HCT116 (cell line): ENCODE results near the gene NKG7. TPM values are rescaled to one million over a fixed set of nuclear protein-coding genes. Genes with fewer than 3 reads are reported as not detected.

ENCODE experiments used
- ATAC-seq: fragments of 200-7000 bp; cut with Tn5 transposase; 2 replicates; pipeline ENCODE4 v1.9.1; 2020; ENCODE audit warnings: mild to moderate bottlenecking, moderate library complexity
- BruUV-seq: library from RNA; stranded (reverse); fragments of 400-500 nt; replicated peaks from 2 replicates; lab custom pipeline; 2021; lab: Mats Ljungman, UMichigan
- CTCF ChIA-PET: fragments of 300-600 bp; sonication (Branson Sonifier 250); formaldehyde crosslinking; loops from one replicate; lab custom pipeline; 2021; ENCODE audit warnings: antibody characterized with exemption; lab: Charles Lee
- POLR2A ChIA-PET: fragments of 300-600, 350-600 bp; sonication (Branson Sonifier 250); formaldehyde crosslinking; loops from one replicate; lab custom pipeline; 2021; ENCODE audit warnings: antibody characterized with exemption; lab: Charles Lee
- RAD21 ChIA-PET, 2 experiments: fragments of 300-600 bp; sonication (Branson Sonifier 250); formaldehyde crosslinking; loops; one replicate each; lab custom pipeline; 2023; ENCODE audit warnings: low total read pairs in 2 of 2; ENCODE audit not compliant: uncharacterized antibody in 2 of 2, unreplicated experiment in 2 of 2, low non-redundant PET in 1 of 2; lab: Charles Lee
- DNase-seq: peaks from one replicate; pipeline ENCODE4 v3.0.0-alpha.2; 2010; ENCODE audit warnings: low read depth, low spot score
- H2AFZ ChIP-seq: fragments of 200-600 bp; shearing (Covaris generic), sonication (generic); 2 replicates; pipeline ENCODE4 v1.6.1; 2017; ENCODE audit warnings: low read depth, mixed run types, mixed read lengths, antibody characterized with exemption, low read length; ENCODE audit not compliant: poor library complexity, severe bottlenecking
- H3K27ac ChIP-seq: 2 replicates; pipeline ENCODE4 v1.5.1; 2012; ENCODE audit warnings: low read depth, low read length
- H3K27me3 ChIP-seq: fragments of 200-600 bp; sonication (generic); 2 replicates; pipeline ENCODE4 v1.6.1; 2016; ENCODE audit warnings: mixed run types, low read length, mixed read lengths; ENCODE audit not compliant: insufficient read depth
- H3K36me3 ChIP-seq, 2 experiments: fragments of 200-500 bp in 1 of 2; fragments of 200-600 bp in 1 of 2; sonication (Bioruptor generic) in 1 of 2; sonication (generic) in 1 of 2; 2 replicates each; pipeline versions ENCODE4 v1.5.1 to v1.6.1; 2014 to 2016; ENCODE audit warnings: low read length in 2 of 2, inconsistent platforms in 1 of 2, mixed read lengths in 1 of 2, mixed run types in 1 of 2; ENCODE audit not compliant: insufficient read depth in 2 of 2, control insufficient read depth in 1 of 2
- H3K4me1 ChIP-seq, 2 experiments: fragments of 200-600 bp in 1 of 2; sonication (generic) in 1 of 2; 2 replicates each; pipeline versions ENCODE4 v1.5.1 to v1.6.1; 2012 to 2017; ENCODE audit warnings: low read length in 2 of 2, inconsistent platforms in 1 of 2, mild to moderate bottlenecking in 1 of 2, mixed read lengths in 1 of 2, mixed run types in 1 of 2, moderate library complexity in 1 of 2; ENCODE audit not compliant: insufficient read depth in 2 of 2, control insufficient read depth in 1 of 2
- H3K4me2 ChIP-seq: fragments of 200-600 bp; sonication (generic); 2 replicates; pipeline ENCODE4 v1.6.1; 2017; ENCODE audit warnings: mixed run types, low read length, mixed read lengths
- H3K4me3 ChIP-seq, 2 experiments: fragments of 200-600 bp in 1 of 2; sonication (generic) in 1 of 2; replicated peaks in 1 of 2; 2 replicates each; pipeline ENCODE4 v1.5.1; 2011 to 2016; ENCODE audit warnings: low read length in 2 of 2, control low read depth in 1 of 2, low read depth in 1 of 2, mild to moderate bottlenecking in 1 of 2, mixed read lengths in 1 of 2, mixed run types in 1 of 2
- H3K79me2 ChIP-seq: fragments of 200-600 bp; sonication (generic); 2 replicates; pipeline ENCODE4 v1.6.1; 2017; ENCODE audit warnings: mild to moderate bottlenecking, mixed run types, low read length, moderate library complexity, mixed read lengths; ENCODE audit not compliant: insufficient read depth
- H3K9ac ChIP-seq: fragments of 200-600 bp; sonication (generic); 2 replicates; pipeline ENCODE4 v1.6.1; 2016; ENCODE audit warnings: low read length, mixed read lengths
- H3K9me2 ChIP-seq: fragments of 200-600 bp; sonication (generic), shearing (Covaris generic); 2 replicates; pipeline ENCODE4 v1.6.1; 2017; ENCODE audit warnings: mixed run types, mild to moderate bottlenecking, moderate library complexity; ENCODE audit not compliant: insufficient read depth
- H3K9me3 ChIP-seq, 2 experiments: fragments of 200-500 bp in 1 of 2; fragments of 200-600 bp in 1 of 2; sonication (Bioruptor generic) in 1 of 2; sonication (generic) in 1 of 2; 2 replicates each; pipeline ENCODE4 v1.6.1; 2014 to 2017; ENCODE audit warnings: low read length in 2 of 2, mixed read lengths in 2 of 2, inconsistent platforms in 1 of 2, low read depth in 1 of 2, mild to moderate bottlenecking in 1 of 2, mixed run types in 1 of 2, moderate library complexity in 1 of 2; ENCODE audit not compliant: control insufficient read depth in 1 of 2, insufficient read depth in 1 of 2
- H4K20me1 ChIP-seq: fragments of 200-600 bp; sonication (generic), shearing (Covaris generic); 2 replicates; pipeline ENCODE4 v1.6.1; 2017; ENCODE audit warnings: mixed run types, mild to moderate bottlenecking, moderate library complexity; ENCODE audit not compliant: insufficient read depth
- ATF3 ChIP-seq: IDR thresholded peaks from 2 replicates; pipeline ENCODE4 v1.6.1; 2012
- CBX3 ChIP-seq: IDR thresholded peaks from 2 replicates; pipeline ENCODE4 v1.6.1; 2012; ENCODE audit warnings: low read depth
- CEBPB ChIP-seq: IDR thresholded peaks from 2 replicates; pipeline ENCODE4 v1.6.1; 2012; ENCODE audit warnings: low read depth
- CTCF ChIP-seq, 3 experiments: fragments of 200-600 bp in 1 of 3; sonication (generic) in 1 of 3; IDR thresholded peaks in 2 of 3; conservative IDR thresholded peaks in 1 of 3; 2 replicates each; pipeline ENCODE4 v1.5.1; 2012 to 2017; ENCODE audit warnings: low read depth in 2 of 3, low read length in 2 of 3, antibody characterized with exemption in 1 of 3, borderline replicate concordance in 1 of 3, control low read depth in 1 of 3, mild to moderate bottlenecking in 1 of 3, mixed read lengths in 1 of 3, mixed run types in 1 of 3, moderate library complexity in 1 of 3; ENCODE audit not compliant: insufficient read depth in 1 of 3
- ELF1 ChIP-seq: IDR thresholded peaks from 2 replicates; pipeline ENCODE4 v1.6.1; 2012; ENCODE audit warnings: low read depth, borderline replicate concordance
- EZH2phosphoT487 ChIP-seq: fragments of 200-600 bp; IDR thresholded peaks from 2 replicates; pipeline ENCODE4 v1.6.1; 2018; ENCODE audit warnings: antibody characterized with exemption, borderline replicate concordance
- JUND ChIP-seq: IDR thresholded peaks from 2 replicates; pipeline ENCODE4 v1.6.1; 2012
- MAX ChIP-seq: IDR thresholded peaks from 2 replicates; pipeline ENCODE4 v1.6.1; 2012
- POLR2A ChIP-seq: IDR thresholded peaks from 2 replicates; pipeline ENCODE4 v1.7.0; 2011; ENCODE audit warnings: borderline replicate concordance; ENCODE audit not compliant: insufficient read depth, insufficient read length; ENCODE audit errors: extremely low read depth
- POLR2AphosphoS5 ChIP-seq: IDR thresholded peaks from 2 replicates; pipeline ENCODE4 v1.6.1; 2011; ENCODE audit warnings: mild to moderate bottlenecking, low read depth, low read length, moderate library complexity
- RAD21 ChIP-seq: IDR thresholded peaks from 2 replicates; pipeline ENCODE4 v1.6.1; 2012; ENCODE audit warnings: low read depth, mild to moderate bottlenecking
- REST ChIP-seq: IDR thresholded peaks from 2 replicates; pipeline ENCODE4 v1.6.1; 2012; ENCODE audit warnings: low read depth
- SP1 ChIP-seq: IDR thresholded peaks from 2 replicates; pipeline ENCODE4 v1.6.1; 2012; ENCODE audit warnings: low read depth
- SRF ChIP-seq: IDR thresholded peaks from 2 replicates; pipeline ENCODE4 v1.6.1; 2012; ENCODE audit warnings: low read depth
- TCF7L2 ChIP-seq: IDR thresholded peaks from 2 replicates; pipeline ENCODE4 v1.7.0; 2011; ENCODE audit warnings: borderline replicate concordance, inconsistent platforms; ENCODE audit not compliant: insufficient read depth, insufficient read length; ENCODE audit errors: extremely low read depth
- YY1 ChIP-seq: IDR thresholded peaks from 2 replicates; pipeline ENCODE4 v1.6.1; 2011; ENCODE audit warnings: low read length, low read depth, moderate library complexity, mild to moderate bottlenecking; ENCODE audit not compliant: insufficient replicate concordance; ENCODE audit errors: extremely low read depth
- ZFX ChIP-seq: fragments of 450-650 bp; IDR thresholded peaks from 2 replicates; pipeline ENCODE4 v1.6.1; 2017
- intact Hi-C: fragments of 100-400 bp; cut with micrococcal nuclease; formaldehyde crosslinking; loops from 2 replicates; pipeline ENCODE4 v1.10.0; 2022
- total RNA-seq: library from RNA; stranded (reverse); gene quantifications from one replicate; pipeline ENCODE4 v1.2.1, GENCODE V29; 2021; ENCODE audit not compliant: unreplicated experiment

NKG7 gene
- total RNA-seq, 1 experiment from 2014 or later, result not detected

- Histone ChIP-seq H3K4me1 (peaks cover 5 to 12% of the 10 kb centered on the region in 2 experiments; a peak in 3 of 4 replicates), H3K79me2 (peaks cover 2% of the 10 kb centered on the region; the same call in 1 of the 2 replicates), H3K4me2 (no peak overlapping the region), H3K27me3 (no peaks in the 10 kb centered on the region), H2AFZ (no peak overlapping the region), H3K4me3 (no peak overlapping the region), H3K9me3 (no peaks in the 10 kb centered on the region), H3K9ac (no peak overlapping the region), H4K20me1 (no peaks in the 10 kb centered on the region), H3K27ac (no peak overlapping the region), H3K36me3 (no peaks in the 10 kb centered on the region), H3K9me2 (no peaks in the 10 kb centered on the region)
- ChIA-PET RAD21 (no interaction called here), POLR2A (interaction anchor here (1.3 kb wide), 1 partner anchor 22 kb away, joined by 4 read pairs; no protein-coding TSS in a partner anchor), CTCF (no interaction called here)
- TF ChIP-seq ATF3, result no peak
- TF ChIP-seq POLR2A, result no peak
- TF ChIP-seq POLR2AphosphoS5, result no peak
- no peak for TF ChIP-seq JUND
- no peak for TF ChIP-seq YY1
- no peak for TF ChIP-seq RAD21
- no peak for TF ChIP-seq REST
- no peak for TF ChIP-seq SRF
- TF ChIP-seq SP1, result no peak
- TF ChIP-seq ELF1, result no peak
- no peak for TF ChIP-seq ZFX
- TF ChIP-seq CTCF (IDR thresholded peaks at IDR 0.05 in 2 of 3, conservative IDR thresholded peaks at IDR 0.05 in 1 of 3; ENCODE audit: borderline replicate concordance in 1 of 3, insufficient read depth in 1 of 3, low read depth in 2 of 3, low read length in 2 of 3), result no peak
- TF ChIP-seq MAX, result no peak
- no peak for TF ChIP-seq EZH2phosphoT487
- TF ChIP-seq CBX3, result no peak
- no peak for TF ChIP-seq TCF7L2
- TF ChIP-seq CEBPB, result no peak
- ATAC-seq, result no peak
- DNase-seq, result no peak
- intact Hi-C loops, result no loop called here
- BruUV-seq, result no TSS peak
These were observed 319 bp downstream of the NKG7 start for GRCh38 chr19:51372021-51372648.
